ENCODE results near the gene TSGA10IP.
A peak's percentile ranks its signal among the peaks of the same experiment; 100 is the strongest.

The TSGA10IP gene

DNA sequence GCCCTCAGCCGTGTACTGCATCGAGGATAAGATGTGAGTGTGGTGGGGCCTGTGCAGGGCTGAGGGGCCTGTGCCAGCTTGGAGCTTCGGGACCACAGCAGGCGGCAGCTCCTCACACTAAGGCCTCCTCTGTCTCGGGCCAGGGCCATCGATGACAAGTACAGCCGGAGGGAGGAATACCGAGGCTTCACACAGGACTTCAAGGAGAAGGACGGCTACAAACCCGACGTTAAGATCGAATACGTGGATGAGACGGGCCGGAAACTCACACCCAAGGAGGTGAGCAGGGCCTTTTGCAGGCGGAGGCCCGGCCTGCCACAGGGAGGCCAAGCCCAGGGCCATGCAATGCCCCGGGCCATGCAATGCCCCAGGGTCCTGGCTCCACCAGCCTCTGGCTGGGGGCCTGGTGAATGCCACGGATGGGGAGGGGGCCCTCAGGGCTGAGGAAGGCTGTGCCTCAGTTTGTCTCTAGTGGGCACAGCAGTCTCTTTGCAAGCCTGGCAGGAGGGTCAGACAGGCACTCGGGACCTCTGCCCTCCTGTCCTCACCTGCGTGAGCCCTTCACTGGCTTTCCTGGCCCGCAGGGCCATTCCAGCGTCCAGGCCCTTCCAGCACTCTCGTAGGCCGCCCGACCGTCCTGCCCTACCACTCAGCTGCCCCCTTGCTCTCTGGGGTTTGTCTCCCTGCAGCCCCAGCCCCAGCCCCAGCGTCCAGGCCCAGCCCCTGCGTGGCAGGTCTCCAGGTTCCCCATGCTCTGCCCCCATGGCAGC is 32.5 kb downstream of the TSGA10IP start:
- no peak for DNase-seq

DNA sequence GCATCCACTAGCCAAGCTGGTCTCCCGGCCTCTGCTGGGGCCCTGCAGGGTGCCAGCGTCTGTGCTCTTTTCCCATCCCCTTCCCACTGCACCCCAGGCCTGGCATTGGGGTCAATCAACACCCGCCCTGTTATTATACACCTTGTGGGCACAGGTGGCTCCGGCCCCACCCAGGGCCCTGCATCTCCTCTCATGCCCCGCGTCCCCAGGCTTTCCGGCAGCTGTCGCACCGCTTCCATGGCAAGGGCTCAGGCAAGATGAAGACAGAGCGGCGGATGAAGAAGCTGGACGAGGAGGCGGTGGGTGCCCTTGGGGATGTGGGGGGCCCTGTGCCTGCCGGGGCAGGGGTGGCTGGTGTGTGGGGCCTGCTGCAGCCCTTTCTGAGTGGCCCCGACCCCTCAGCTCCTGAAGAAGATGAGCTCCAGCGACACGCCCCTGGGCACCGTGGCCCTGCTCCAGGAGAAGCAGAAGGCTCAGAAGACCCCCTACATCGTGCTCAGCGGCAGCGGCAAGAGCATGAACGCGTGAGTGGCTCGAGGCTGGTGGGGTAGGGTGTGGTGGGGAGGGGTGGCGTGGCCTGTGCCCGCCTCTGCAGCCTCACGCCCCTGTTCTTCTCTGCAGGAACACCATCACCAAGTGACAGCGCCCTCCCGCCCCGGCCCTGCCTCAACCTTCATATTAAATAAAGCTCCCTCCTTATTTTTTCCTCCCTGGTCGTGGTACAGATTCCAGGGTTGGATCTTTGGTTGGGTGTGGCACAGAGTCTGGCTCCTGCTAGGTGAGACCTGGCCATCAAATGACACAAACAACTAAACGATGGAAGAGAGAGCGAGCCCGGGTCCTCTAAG is 33.3 kb downstream of the TSGA10IP start:
- no peak for DNase-seq

DNA sequence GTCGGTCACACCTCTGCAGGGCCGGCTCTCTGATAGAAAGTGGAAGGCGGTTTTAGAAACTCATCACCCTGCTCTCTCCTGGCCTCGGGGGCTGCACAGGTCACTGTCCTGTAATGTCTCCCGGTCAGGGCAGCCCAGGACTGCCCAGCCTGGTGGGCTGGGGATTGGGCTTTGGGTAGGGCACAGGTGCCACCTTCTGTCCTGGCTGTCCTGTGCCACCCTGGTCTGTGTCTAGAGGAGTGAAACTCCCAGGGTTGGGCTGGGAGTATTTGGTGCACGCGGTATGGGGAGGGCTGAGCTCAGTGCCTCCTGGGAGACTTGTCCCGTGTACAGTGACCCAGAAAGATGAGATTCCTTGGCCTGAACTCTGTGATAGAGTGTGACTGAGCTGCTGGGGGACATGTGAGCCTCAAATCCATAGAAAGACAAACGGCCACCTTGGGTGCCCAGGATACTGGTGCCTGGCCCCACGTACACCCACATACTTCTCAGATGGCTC is 34.0 kb downstream of the TSGA10IP start:
- no peak for DNase-seq

DNA sequence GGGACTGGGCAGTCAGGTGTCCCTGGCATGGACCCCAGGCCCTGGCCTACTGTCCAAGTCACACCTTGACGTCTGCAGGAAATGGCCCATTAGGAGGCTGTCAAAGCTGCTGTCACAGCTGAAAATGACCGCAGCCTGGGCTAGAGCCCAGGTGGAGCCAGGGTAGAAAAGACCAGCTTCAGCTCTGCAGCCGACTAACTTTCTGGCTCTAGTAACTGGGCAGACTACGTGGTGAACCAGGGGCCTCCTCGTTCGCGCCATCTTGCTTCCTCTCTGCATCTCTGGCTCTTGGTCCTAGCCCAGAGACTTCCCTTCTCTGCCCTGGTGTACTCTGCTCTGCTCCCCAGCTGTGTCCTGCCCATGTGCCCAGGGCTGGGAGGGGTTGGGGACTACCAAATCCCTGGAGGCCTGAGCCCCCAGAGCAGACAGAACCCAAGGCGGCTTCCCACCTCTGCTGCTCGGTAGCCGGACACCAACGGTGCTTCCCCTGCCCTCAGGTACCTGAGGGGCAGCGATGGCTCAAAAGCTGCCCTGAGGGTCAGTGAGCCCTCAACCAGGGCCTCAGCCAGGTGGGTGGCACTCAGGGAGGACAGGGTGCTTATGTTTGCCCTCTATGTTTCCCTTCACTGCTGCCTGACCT is 35.9 kb downstream of the TSGA10IP start:
- DNase-seq = no peak

DNA sequence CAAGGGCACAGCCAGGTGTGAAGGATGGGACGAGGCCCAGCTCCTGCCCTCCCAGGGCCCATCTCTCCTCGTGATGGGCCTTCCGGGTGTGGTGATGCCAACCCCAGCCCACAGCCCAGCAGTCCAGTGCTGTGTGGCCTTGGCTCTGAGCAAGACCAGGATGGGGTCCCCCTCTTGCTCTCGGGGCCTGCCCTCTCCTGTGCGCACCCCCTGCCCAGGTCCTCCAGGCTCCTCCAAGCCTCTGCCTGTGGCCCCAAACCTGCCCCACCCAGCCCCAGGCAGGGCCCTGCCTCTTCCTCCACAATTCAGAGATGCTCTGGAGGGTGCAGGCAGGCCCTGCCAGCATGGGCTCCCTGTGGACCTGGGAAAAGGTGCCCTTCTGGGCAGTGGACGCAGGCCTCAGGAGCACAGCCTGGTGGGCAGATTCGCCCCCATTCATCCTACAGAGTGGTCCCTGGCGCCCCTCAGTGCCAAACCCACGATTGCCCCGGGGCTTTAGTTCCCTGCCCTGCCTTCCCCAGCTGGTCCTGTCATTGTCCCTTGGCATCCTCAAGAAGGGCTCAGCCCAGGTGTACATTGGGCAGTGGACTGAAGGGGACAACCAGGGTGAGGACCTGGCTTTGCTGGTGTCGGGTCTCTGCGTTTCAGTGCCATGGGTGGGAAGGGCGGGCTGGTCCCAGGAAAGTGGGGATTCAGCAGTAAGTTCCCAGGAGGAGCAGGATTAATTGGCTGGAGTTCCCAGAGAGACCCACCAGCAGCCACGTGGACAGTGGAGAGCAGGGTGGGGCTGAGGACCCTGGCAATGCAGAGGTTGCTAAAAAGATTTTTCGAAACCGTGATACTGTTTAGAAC is 36.9 kb downstream of the TSGA10IP start:
- no peak for DNase-seq

DNA sequence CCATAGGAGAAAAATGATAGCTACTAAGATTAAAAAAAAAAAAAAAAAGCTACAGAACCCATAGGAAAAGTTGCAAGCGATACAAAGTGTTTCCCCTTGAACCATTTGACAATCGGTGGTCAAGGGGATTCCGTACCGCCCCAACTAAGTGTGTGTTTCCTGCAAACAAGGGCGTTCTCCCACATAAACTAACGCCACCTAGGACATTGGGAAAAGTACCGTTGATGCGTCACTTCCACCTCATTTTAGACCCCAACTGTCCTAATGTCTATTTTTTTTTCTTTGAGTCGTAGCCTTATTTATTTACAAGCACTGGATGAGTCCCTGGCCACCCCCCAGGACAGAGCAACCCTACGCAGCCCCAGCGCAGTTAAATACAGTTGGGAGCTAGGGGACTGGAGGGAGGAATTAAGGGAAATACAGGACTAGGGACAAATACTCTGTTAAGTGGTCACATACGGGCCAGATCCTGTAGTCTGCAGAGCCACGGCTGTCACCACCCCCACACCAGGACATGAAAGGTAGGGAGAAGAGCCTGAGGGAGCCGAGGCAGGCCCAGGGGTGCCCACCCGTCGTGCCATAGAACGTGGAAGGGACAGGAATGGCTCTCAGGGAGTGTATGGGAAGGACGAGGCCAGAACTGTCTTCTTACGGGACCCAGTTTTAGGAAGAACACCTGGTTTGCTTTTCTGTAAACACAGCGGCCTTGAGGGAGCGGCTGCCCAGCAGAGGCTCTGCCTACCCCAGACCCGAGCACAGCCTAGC is 37.7 kb downstream of the TSGA10IP start:
- no peak for DNase-seq

DNA sequence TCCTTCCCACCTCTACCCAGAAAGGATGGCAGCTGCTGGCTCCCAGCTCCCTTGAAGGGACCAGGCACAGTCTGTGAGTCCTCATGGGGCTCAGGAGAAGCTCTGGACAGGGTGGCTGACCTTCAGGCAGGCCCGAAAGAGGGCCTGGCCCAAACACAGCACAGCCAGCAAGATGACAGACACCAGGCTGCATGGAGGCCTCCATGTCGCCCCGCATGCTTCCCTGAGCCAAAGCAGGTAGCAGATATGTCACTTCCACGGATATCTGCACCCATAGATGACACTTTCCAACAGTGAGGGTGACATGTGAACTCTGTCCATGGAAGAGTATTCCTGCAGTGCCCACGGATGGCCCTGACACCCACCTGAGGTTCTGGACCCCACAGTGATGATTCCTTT is 38.3 kb downstream of the TSGA10IP start:
- no peak for DNase-seq

DNA sequence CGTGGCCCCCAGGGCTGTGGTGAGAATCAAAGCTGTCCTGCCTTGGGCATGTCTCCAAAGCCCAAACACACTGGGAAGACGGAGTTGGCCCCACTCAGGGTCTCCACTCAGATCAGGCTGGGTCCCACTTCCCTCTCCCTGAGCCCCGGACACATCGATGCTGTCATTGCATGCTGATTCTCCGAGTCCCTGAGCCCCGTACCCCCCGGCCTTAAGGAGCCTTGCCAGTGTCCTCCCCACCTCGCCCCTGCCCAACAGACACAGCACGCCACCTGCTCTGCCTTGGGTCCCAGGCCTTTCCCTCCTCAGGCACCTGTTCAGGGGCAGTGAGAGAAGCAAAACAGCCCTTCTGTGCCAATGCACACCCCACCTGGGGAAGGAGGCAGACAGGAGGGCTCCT is 42.1 kb downstream of the TSGA10IP start:
- no peak for DNase-seq

DNA sequence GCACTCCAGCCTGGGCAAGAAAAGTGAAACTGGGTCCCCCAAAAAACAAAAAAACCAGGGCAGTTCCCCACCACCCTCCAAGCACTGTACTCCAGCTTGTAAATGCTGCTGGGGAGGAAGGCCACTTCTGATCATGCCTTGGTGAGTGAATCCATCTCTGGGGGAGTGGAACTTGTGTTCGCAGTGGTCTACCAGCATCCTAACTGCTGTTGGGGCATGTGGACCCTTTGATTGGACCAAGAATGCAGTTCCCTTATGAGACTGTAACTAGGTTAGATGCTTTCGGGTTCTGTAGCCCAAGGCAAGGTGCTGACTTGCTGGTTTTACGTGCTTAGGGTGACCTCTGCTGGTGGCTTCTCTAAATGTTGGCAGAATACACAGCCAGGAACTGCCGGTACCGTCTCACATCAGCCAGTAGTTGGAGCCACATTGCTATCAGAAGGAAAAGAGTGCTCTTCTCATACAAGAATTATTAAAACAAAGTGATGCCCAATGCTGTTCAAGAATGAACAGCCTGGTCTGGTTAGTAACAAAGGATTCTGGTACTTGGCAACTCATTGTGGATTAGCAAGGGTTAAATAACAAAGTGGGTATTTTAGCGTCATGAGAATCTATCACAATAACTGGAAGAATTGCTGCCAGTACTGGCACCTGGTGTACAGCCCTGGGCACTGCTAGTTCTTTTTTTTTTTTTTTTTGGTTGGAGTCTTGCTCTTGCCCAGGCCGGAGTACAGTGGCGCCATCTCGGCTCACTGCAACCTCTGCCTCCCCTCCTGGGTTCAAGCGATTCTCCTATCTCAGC is 43.7 kb downstream of the TSGA10IP start:
- peak; percentile 86 to 98 (median 93) for DNase-seq

DNA sequence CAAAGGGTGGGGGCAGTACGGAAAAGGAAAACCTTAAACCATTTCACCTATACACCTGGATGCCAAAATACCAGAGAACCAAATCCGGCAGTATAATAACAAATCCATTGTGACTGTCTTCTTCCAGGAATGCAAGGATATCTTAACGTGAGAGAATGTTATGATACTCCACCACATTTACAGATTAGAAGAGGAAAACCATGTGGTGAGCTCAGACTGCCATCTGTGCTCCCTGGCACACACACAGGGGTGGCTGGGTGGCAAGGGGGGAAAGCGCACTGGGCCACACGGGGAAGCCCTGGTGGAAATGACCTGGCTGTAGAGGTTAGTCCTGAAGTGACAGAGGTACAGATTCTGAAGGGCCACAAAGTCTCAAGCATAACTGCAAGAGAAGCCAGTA is 46.8 kb downstream of the TSGA10IP start:
- DNase-seq = no peak

DNA sequence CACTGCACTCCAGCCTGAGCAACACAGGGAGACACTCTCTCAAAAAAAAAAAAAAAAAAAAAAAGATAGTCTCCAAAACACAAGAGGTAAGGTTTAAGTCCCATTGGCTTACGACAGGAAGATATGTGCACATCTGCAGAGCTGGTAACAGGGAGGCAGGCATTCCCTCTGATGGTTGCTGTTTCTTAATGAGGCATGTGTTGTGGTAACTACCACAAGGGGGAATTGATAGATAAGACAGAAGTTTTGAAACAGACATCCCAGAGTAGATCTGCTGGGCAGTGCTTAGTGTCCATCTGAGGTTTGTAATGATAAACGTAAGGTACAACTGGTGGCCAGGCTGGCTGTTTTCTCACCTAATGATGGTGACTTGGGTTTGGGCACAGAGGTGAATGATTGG is 52.0 kb downstream of the TSGA10IP start:
- no peak for DNase-seq

DNA sequence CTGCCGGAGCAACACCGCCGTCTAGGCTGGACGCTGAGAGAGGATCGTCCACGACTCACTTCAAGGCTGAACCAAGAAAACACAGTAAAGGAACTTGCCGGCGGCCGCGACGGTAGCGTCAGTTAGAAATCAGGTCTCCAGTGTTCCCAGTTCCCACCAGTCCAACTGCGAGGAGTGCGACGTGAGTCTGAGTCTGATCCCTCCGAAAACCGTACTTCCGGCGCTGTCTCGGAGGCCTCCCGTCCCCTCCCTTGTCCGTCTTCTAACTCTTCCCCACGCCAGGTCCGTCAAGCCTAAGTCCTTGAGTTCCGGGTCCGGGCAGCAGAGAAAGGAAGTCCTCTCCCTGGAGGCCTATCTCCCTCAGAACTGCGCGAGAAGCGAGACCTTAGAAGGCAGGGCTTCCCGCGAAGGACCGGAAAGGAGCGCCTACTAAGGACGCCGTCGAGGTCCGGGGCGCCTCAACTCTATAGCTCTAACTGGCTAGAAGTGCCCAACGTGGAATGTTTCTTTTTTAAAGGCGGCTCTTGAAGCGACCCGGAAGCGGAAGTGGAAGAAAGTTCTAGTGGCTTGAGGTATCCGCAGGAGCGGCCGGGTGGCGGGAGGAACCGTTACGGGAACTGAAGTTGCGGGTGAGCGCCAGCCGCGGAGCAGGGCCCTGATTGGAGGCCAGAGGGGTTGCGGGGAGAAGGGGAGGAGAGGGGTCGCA is 56.8 kb downstream of the TSGA10IP start, which contains the start of the genes BANF1 and EIF1AD:
BANF1 (plus strand) TSS at position 562 of the 706 bp plus-strand sequence. CDS start 748 bp downstream, outside the sequence.
EIF1AD (minus strand) TSS at position 216 of the 706 bp plus-strand sequence. CDS start 1,768 bp downstream, outside the sequence.
- peak; percentile 94 to 100 (median 100) for DNase-seq

DNA sequence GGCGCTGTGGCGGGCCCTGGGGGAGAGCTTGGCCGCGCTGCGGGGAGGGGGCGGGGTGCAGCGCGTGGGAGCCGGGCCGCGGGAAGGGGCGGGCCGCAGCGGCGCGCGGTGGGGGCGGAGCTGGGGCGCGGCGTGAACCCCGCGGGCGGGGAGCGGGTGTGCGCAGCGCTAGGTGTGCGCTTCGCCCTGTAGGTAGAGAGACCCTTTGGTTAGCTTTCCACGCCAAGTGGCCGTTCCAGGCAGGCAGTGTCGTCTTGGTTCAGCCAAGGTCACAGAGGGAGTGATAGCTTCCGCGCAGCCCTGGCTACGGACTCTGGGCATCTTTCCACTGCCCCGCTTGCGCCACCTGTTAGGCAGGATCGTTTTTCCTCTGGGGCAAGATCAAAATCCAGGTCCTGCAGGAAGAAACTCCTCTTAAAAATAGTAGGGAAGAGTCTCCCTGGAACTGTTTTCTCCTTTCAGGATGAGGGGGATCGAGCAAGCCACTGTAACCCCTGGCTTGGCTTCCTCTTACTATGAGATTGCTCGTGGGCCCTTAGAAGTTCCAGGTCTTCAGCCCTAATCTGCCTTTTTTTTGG is 57.5 kb downstream of the TSGA10IP start:
- peak in 1 of 3 experiments; percentile 53 for DNase-seq

DNA sequence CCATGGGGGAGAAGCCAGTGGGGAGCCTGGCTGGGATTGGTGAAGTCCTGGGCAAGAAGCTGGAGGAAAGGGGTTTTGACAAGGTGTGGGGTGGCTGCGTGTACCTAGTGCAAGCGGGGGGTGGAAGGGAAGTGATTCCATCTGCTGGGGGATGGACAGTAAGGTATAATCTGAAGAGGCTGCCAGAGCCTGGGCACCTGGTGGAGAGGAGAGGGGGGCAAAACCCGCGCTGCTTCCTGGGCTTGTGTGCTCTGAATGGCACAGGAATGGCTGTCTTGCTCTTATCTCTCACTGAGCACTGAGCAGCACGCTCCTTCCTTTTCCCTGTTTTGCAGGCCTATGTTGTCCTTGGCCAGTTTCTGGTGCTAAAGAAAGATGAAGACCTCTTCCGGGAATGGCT is 58.0 kb downstream of the TSGA10IP start:
- peak in 1 of 3 experiments; percentile 42 for DNase-seq

DNA sequence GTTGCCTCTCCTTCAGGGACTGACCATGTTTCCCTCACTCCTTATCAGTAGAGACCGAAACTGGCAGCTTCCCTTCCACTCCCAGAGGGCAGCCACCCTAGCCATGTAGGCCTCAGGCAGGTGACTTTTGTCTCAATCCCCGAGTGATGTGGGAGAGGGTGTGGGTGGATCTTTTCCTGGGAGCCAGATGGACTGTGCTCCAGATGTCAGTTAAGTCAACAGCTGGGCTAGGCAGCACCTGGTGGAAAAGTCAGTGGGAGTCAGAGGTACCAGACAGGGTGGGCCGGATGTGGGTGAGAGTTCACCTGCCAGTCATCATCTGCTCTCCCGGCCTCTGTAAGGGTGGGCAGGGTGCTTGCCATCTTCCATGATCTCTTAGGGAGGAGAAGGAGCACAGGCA is 58.9 kb downstream of the TSGA10IP start:
- DNase-seq = no peak

DNA sequence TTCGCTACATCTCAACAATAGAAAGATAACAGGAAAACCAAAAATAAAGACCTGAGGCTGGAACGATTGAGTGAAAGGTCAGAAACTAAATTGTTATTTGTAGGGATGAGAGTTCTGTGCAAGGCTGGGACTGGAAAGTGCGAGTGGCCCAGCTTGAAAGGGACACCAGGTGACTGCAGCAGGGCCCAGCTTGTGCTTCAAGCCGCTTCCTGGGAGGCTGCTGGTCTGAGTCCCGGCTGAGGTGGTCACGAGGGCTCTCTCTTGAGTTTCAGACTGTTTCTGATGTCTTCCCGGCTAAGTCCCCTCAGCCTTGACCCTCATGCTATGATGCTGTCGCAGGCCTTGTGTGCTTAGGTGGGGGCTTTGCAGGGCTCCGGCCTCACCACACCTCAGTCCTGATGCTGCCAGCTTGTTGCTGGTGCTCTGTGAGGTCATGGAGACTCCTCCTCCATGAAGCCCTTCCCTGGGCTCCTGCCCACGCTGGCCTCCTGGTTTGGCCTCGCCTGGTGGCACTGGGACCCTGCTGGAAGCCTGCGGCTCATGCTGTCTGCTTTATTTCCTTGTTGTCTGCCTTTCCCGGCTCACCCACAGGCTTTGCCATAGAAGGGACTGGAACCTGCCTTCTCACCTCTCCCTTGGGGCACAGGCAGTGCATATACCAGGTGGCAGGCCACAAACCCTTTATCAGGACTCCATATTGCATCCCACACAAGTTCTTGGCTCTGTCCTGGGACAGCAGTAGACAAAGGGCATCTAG is 61.0 kb downstream of the TSGA10IP start:
- no peak for DNase-seq

DNA sequence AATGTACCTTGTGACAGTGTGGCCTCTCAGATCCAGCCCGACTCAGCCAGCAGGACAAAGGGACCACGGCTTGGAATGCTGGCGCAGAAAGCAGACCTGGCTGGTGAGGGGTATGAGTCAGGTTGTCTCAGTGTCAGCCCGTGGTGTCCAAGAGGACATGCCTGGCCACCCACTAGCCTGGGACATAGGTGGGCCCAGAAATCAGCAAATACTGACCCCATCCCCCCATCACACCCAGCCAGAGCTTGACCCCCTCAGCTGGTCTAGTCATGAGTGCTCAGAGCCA is 61.6 kb downstream of the TSGA10IP start:
- no peak for DNase-seq

DNA sequence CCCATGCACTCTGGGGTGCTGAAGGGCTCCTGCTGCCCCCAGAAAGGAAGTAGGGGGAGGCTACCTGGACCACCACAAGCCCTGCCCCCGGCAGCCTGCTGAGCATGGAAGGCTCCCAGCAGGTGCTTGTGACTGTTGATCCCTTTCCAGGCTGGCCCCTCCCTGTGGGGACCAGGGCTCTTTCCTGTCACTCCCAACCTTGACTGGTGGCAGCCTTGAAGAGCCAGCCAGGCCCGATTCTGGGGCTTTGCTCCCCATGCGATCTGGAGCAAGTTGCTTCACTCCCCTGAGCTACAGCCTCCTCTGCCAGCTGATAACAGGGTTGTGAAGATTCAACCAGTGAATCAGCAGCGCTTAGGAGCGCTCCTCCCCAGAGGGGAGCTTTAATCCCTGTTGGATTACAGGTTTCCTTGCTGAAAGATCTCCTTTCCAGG is 61.9 kb downstream of the TSGA10IP start:
- no peak for DNase-seq

DNA sequence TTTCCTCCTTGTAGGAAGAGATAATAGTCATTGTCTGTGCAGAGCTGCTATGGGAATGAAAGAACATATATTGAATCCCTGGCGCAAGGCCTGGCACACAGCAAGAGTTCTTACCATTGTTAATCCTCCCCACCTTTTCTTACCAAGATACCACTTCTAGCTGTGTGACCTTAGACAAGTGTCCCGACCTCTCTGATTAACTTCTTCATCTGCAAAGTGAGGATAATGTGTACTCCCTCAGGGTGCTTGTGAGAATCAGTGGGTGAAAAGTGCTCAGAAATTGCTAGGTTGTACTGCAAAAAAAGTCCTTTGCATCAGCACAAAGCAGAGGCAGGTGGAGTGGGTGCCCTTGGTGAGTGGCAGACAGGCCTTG is 62.8 kb downstream of the TSGA10IP start:
- DNase-seq = no peak

All from NCI-H1417 (cell line).